HG02840 (cell line): Measurements from ENCODE around the gene ARMC12.

Source experiments
- ATAC-seq: cut with Tn5 transposase; IDR thresholded peaks from one replicate; pipeline ENCODE4 v1.9.1; 2021; ENCODE audit warnings: mild to moderate bottlenecking, moderate library complexity, moderate number of reproducible peaks; ENCODE audit not compliant: unreplicated experiment, low FRiP score

ARMC12 gene

GRCh38 chr6:35796236-35796635 lies 59.4 kb downstream of the ARMC12 start:
- ATAC-seq, result no peak

DNA sequence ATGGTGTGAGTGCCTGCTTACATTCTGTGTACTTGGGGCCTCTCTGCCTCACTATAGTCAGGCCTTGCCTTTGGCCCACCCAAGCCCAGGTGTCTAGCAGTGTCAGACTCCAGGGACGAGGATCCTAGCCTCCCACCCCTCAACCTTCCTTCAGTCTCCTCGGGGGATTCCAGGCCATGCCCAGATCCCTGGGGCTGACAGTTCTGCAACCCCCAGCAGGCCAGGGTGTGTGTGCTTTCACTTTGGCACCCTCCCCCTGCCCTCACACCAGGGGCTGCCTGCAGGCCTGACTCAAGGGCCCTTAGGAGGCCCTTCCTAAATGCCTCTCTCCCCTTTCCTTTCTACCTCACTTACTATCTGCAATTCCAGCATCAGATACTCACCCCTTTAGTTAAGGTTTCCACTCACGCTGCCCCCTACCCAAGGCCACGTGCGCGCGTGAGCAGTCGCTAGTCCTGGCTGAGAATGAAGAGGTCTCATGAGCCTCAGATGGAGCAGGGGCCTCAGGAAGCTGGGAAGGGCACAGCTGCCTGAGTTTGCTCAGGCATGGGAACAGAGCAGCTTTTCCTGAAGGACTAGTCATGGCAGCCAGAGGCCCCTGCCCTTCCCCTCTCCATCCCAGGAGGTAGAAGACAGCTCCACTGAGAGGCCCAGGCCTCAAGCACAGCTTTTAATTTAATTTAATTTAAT lies 61.1 kb downstream of the ARMC12 start:
- no peak for ATAC-seq
